IMR-90 (cell line): Measurements from ENCODE around the gene CAMK2D. TPM values are rescaled to one million over a fixed set of nuclear protein-coding genes. Genes with fewer than 3 reads are reported as not detected.

ENCODE experiments used
- ATAC-seq: fragments of 200-7000 bp; cut with Tn5 transposase; 2 replicates; pipeline ENCODE4 v1.9.1; 2020; ENCODE audit warnings: low read depth, mild to moderate bottlenecking, moderate library complexity
- BruUV-seq: library from RNA; stranded (reverse); fragments of 400-500 nt; replicated peaks from 2 replicates; lab custom pipeline; 2021; lab: Mats Ljungman, UMichigan
- CTCF ChIA-PET: fragments of 300-600 bp; formaldehyde crosslinking; extraction: SDS; loops from one replicate; lab custom pipeline; 2021; ENCODE audit warnings: antibody characterized with exemption; lab: Yijun Ruan, JAX
- POLR2A ChIA-PET: fragments of 300-600 bp; sonication (Branson Sonifier 250); formaldehyde crosslinking; loops from one replicate; lab custom pipeline; 2022; ENCODE audit warnings: antibody characterized with exemption; ENCODE audit not compliant: unreplicated experiment; lab: Charles Lee
- DNase-seq: peaks from one replicate; pipeline ENCODE4 v3.0.0; 2013
- H2AFZ ChIP-seq: replicated peaks from 2 replicates; pipeline ENCODE3; 2013; ENCODE audit warnings: low read length, mild to moderate bottlenecking; ENCODE audit not compliant: poor library complexity
- H2AK5ac ChIP-seq: 2 replicates; pipeline ENCODE4 v1.6.1; 2013; ENCODE audit warnings: low read depth, low read length, inconsistent platforms
- H2AK9ac ChIP-seq: replicated peaks from 2 replicates; pipeline ENCODE3; 2013; ENCODE audit warnings: mild to moderate bottlenecking, low read depth, low read length, moderate library complexity; ENCODE audit not compliant: poor library complexity
- H2BK120ac ChIP-seq: 2 replicates; pipeline ENCODE4 v1.6.1; 2013; ENCODE audit warnings: low read depth, low read length, inconsistent platforms
- H2BK15ac ChIP-seq: 3 replicates; pipeline ENCODE4 v1.6.1; 2013; ENCODE audit warnings: low read depth, low read length, inconsistent platforms
- H2BK20ac ChIP-seq: 2 replicates; pipeline ENCODE4 v1.6.1; 2013; ENCODE audit warnings: low read depth, mild to moderate bottlenecking, inconsistent platforms, low read length, moderate library complexity
- H2BK5ac ChIP-seq: 2 replicates; pipeline ENCODE4 v1.6.1; 2013; ENCODE audit warnings: mild to moderate bottlenecking, low read depth, low read length, inconsistent platforms; ENCODE audit not compliant: poor library complexity, severe bottlenecking
- H3K14ac ChIP-seq: replicated peaks from 2 replicates; pipeline ENCODE4 v1.6.1; 2013; ENCODE audit warnings: low read depth, low read length, inconsistent platforms
- H3K18ac ChIP-seq: 2 replicates; pipeline ENCODE4 v1.6.1; 2013; ENCODE audit warnings: low read depth, low read length, control low read depth
- H3K23ac ChIP-seq: 2 replicates; pipeline ENCODE4 v1.6.1; 2013; ENCODE audit warnings: low read depth, low read length, inconsistent platforms
- H3K27ac ChIP-seq: 2 replicates; pipeline ENCODE4 v1.5.1; 2013; ENCODE audit warnings: mild to moderate bottlenecking, control low read depth, low read length; ENCODE audit not compliant: insufficient read depth
- H3K27me3 ChIP-seq: 2 replicates; pipeline ENCODE4 v1.6.1; 2013; ENCODE audit warnings: low read length; ENCODE audit not compliant: control insufficient read depth, insufficient read depth
- H3K36me3 ChIP-seq: 2 replicates; pipeline ENCODE4 v1.6.1; 2013; ENCODE audit warnings: low read length, mixed read lengths; ENCODE audit not compliant: control insufficient read depth, insufficient read depth
- H3K4ac ChIP-seq: 2 replicates; pipeline ENCODE4 v1.6.1; 2013; ENCODE audit warnings: low read depth, low read length, inconsistent platforms
- H3K4me1 ChIP-seq: 2 replicates; pipeline ENCODE4 v1.6.1; 2013; ENCODE audit warnings: low read length, mixed read lengths; ENCODE audit not compliant: control insufficient read depth, insufficient read depth
- H3K4me2 ChIP-seq: 2 replicates; pipeline ENCODE4 v1.6.1; 2013; ENCODE audit warnings: low read depth, mild to moderate bottlenecking, control low read depth, low read length, moderate library complexity
- H3K4me3 ChIP-seq: 2 replicates; pipeline ENCODE4 v1.5.1; 2013; ENCODE audit warnings: low read depth, mild to moderate bottlenecking, control low read depth, low read length, moderate library complexity; ENCODE audit not compliant: insufficient read depth
- H3K56ac ChIP-seq: 2 replicates; pipeline ENCODE4 v1.6.1; 2013; ENCODE audit warnings: low read length, inconsistent platforms; ENCODE audit not compliant: insufficient read depth; ENCODE audit errors: extremely low read depth
- H3K79me1 ChIP-seq, 2 experiments: 2 replicates each; pipeline ENCODE4 v1.6.1; 2013; ENCODE audit warnings: low read length in 2 of 2, inconsistent platforms in 1 of 2, low read depth in 1 of 2
- H3K9ac ChIP-seq: 2 replicates; pipeline ENCODE4 v1.6.1; 2013; ENCODE audit warnings: low read depth, low read length, control low read depth
- H3K9me1 ChIP-seq: 2 replicates; pipeline ENCODE4 v1.6.1; 2013; ENCODE audit warnings: low read length, inconsistent platforms; ENCODE audit not compliant: insufficient read depth
- H3K9me3 ChIP-seq: 2 replicates; pipeline ENCODE4 v1.6.1; 2013; ENCODE audit warnings: low read length; ENCODE audit not compliant: control insufficient read depth, insufficient read depth
- H4K20me1 ChIP-seq: 2 replicates; pipeline ENCODE4 v1.6.1; 2013; ENCODE audit warnings: low read length, inconsistent platforms; ENCODE audit not compliant: insufficient read depth
- H4K5ac ChIP-seq: 2 replicates; pipeline ENCODE4 v1.6.1; 2013; ENCODE audit warnings: mild to moderate bottlenecking, low read depth, low read length, control low read depth
- H4K8ac ChIP-seq, 2 experiments: 2 replicates each; pipeline ENCODE4 v1.6.1; 2013; ENCODE audit warnings: low read depth in 2 of 2, low read length in 2 of 2, control low read depth in 1 of 2, inconsistent platforms in 1 of 2
- H4K91ac ChIP-seq: 2 replicates; pipeline ENCODE4 v1.6.1; 2013; ENCODE audit warnings: low read depth, low read length, inconsistent platforms; ENCODE audit not compliant: insufficient read depth
- BHLHE40 ChIP-seq: fragments of 150-350 bp; IDR thresholded peaks from 2 replicates; pipeline ENCODE4 v1.6.1; 2016; ENCODE audit warnings: mild to moderate bottlenecking, low read depth, low read length
- FOS ChIP-seq: fragments of 150-350 bp; IDR thresholded peaks from 2 replicates; pipeline ENCODE4 v1.6.1; 2016; ENCODE audit warnings: low read depth, low read length
- WGBS, 2 experiments: methylation state at CpG; one replicate each; pipeline versions ENCODE4 v1.1.5 to v1.1.7; 2013; ENCODE audit warnings: missing lambda C conversion rate in 2 of 2; ENCODE audit not compliant: insufficient read length in 1 of 2; ENCODE audit errors: extremely low coverage in 2 of 2; 5-methylcytosine and 5-hydroxymethylcytosine counted together
- dilution Hi-C: fragments of 300-500 bp; cut with HindIII; formaldehyde crosslinking; loops from one replicate; pipeline ENCODE4 v1.14.3; 2018; ENCODE audit warnings: low sequenced_read_pairs; ENCODE audit not compliant: unreplicated experiment
- in situ Hi-C: fragments of 300-500 bp; cut with MboI; formaldehyde crosslinking; loops from 3 replicates; pipeline ENCODE4 v1.14.3; 2019; ENCODE audit warnings: low sequenced_read_pairs, inconsistent platforms, mixed read lengths
- intact Hi-C: fragments of 100-400 bp; cut with micrococcal nuclease; formaldehyde crosslinking; loops from 2 replicates; pipeline ENCODE4 v1.10.0; 2022
- polyA plus RNA-seq, 3 experiments: library from polyadenylated mRNA; depleted of rRNA; stranded (reverse); fragments of >200 nt; gene quantifications; 2 replicates each; pipeline ENCODE4 v1.2.3, GENCODE V29; 2012; ENCODE audit warnings: low replicate concordance in 1 of 3
- total RNA-seq: library from RNA; depleted of rRNA; stranded (reverse); fragments of >200 nt; gene quantifications from 2 replicates; pipeline ENCODE4 v1.2.3, GENCODE V29; 2012

CAMK2D gene
- total and polyA plus RNA-seq, 2 of the 4 experiments (the other 2 are of a cell fraction): 44.6 to 156 TPM

DNA sequence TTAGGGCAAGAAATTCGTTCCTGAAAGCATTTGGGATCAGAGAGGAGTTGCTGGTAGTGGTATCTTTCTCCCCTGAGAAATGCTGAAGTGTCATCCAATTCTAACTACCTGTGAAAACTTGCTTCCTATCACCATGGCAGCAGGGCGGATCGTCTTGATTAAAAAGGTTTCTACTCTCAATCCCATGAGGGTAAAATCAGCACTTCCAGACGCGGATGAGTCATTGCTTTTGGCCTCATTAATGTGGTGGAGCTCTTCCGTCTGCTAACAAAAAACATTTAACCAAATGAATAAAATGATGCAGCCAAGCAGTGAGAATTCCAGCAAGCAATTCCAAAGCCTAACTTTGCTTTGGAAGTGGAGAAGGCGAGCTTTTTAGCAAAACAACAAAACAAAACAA lies 325.6 kb downstream of the CAMK2D start:
- intact Hi-C loops: no loop called here
- H4K5ac ChIP-seq: no peak overlapping the region
- H4K20me1 ChIP-seq: no peaks in the 10 kb centered on the region
- H2BK5ac ChIP-seq: no peak overlapping the region
- peak overlapping the region; percentile 41; the same call in 1 of the 2 replicates for H3K23ac ChIP-seq
- H3K9me3 ChIP-seq: no peaks in the 10 kb centered on the region
- no peak overlapping the region for H3K4me3 ChIP-seq
- ChIA-PET CTCF (no interaction called here), POLR2A (no interaction called here)
- in situ Hi-C loops: no loop called here
- dilution Hi-C loops: no loop called here
- H3K27ac ChIP-seq: no peak overlapping the region
- no peak overlapping the region for H4K91ac ChIP-seq
- H2BK20ac ChIP-seq: peak overlapping the region; percentile 4; the same call in 1 of the 2 replicates
- H3K79me1 ChIP-seq: no peaks in the 10 kb centered on the region
- H3K4ac ChIP-seq: no peak overlapping the region
- no peak overlapping the region for H2AFZ ChIP-seq
- peak; percentile 70 for ATAC-seq
- no peaks in the 10 kb centered on the region for H3K36me3 ChIP-seq
- no peak overlapping the region; the same call in 1 of the 2 replicates for H3K4me2 ChIP-seq
- H3K56ac ChIP-seq: no peak overlapping the region
- no peaks in the 10 kb centered on the region for H3K27me3 ChIP-seq
- no TSS peak for BruUV-seq
- DNase-seq: peak; percentile 75
- H2BK120ac ChIP-seq: peak overlapping the region; percentile 32; the same call in 1 of the 2 replicates
- no peak overlapping the region for H3K9ac ChIP-seq
- H3K14ac ChIP-seq: no peak overlapping the region; the same call in 1 of the 2 replicates
- no CpG with 5 or more reads among the region's 7 CpGs for WGBS, 2 experiments
- 0 out of 4 replicates have a peak overlapping the region, but pooled peaks of 1 of the 2 experiments have one; percentile 44 for H4K8ac ChIP-seq
- H3K9me1 ChIP-seq: no peaks in the 10 kb centered on the region
- no peak overlapping the region for H2AK9ac ChIP-seq
- H2BK15ac ChIP-seq: no peak overlapping the region
- H3K18ac ChIP-seq: no peak overlapping the region
- H2AK5ac ChIP-seq: no peak overlapping the region
- TF ChIP-seq FOS (peak; percentile 40; the same call in 1 of the 2 replicates), BHLHE40 (no peak; the same call in 1 of the 2 replicates)
- peaks cover 3% of the 10 kb centered on the region; the same call in 1 of the 2 replicates for H3K4me1 ChIP-seq
